DOHH2 (cell line): Measurements from ENCODE around the gene CWC15.

Experiments used
- CTCF ChIP-seq: fragments of 200-600 bp; sonication (generic); IDR thresholded peaks from one replicate; pipeline ENCODE4 v1.5.1; 2014; ENCODE audit warnings: antibody characterized with exemption, mild to moderate bottlenecking, low read depth, low read length; ENCODE audit not compliant: poor library complexity, severe bottlenecking
- EZH2phosphoT487 ChIP-seq: fragments of 200-600 bp; sonication (generic); IDR thresholded peaks from 2 replicates; pipeline ENCODE4 v1.6.1; 2017; ENCODE audit warnings: borderline replicate concordance, mild to moderate bottlenecking, antibody characterized with exemption, low read length, moderate library complexity, mixed read lengths

GRCh38 chr11:94938095-94939055 is 35.0 kb downstream of the CWC15 start:
- TF ChIP-seq CTCF, result no peak
- no peak for TF ChIP-seq EZH2phosphoT487
